GM18870 (cell line): ENCODE results near the gene SLC35D3.
"Not testable (repeated sequence)": the region's sequence is repeated elsewhere in the genome, so short reads cannot be mapped to it uniquely, and the experiment has no call there.

Source experiments
- ATAC-seq: cut with Tn5 transposase; IDR thresholded peaks from one replicate; pipeline ENCODE4 v1.9.1; 2021; ENCODE audit warnings: moderate library complexity; ENCODE audit not compliant: unreplicated experiment

Gene SLC35D3

GRCh38 chr6:136921936-136922684, at the start of gene SLC35D3:
TSS of gene SLC35D3 (plus strand) at chr6:136922301. CDS start at chr6:136922429, 128 bp downstream.
- ATAC-seq = no peak

GRCh38 chr6:136873748-136874147, 48.4 kb upstream of the SLC35D3 start:
- ATAC-seq = no peak

- not testable (repeated sequence) for ATAC-seq
Measured at GRCh38 chr6:136876469-136876868, 45.6 kb upstream of the SLC35D3 start.

GRCh38 chr6:136880748-136881460, 41.2 kb upstream of the SLC35D3 start:
- ATAC-seq = no peak

GRCh38 chr6:136886091-136886490, 36.0 kb upstream of the SLC35D3 start:
- ATAC-seq = no peak

- no peak for ATAC-seq
Measured at GRCh38 chr6:136887953-136888352, 34.1 kb upstream of the SLC35D3 start.

GRCh38 chr6:136889271-136890193, 32.6 kb upstream of the SLC35D3 start:
- no peak for ATAC-seq

GRCh38 chr6:136890194-136890839, 31.8 kb upstream of the SLC35D3 start:
- ATAC-seq = no peak

- ATAC-seq = no peak
Measured at GRCh38 chr6:136890986-136891385, 31.1 kb upstream of the SLC35D3 start.

- ATAC-seq = no peak
Measured at GRCh38 chr6:136893187-136893586, 28.9 kb upstream of the SLC35D3 start.

GRCh38 chr6:136895901-136896300, 26.2 kb upstream of the SLC35D3 start:
- ATAC-seq = no peak

GRCh38 chr6:136897071-136897470, 25.0 kb upstream of the SLC35D3 start:
- ATAC-seq = no peak

GRCh38 chr6:136901212-136901784, 20.8 kb upstream of the SLC35D3 start:
- no peak for ATAC-seq

- not testable (repeated sequence) for ATAC-seq
Measured at GRCh38 chr6:136904477-136904876, 17.6 kb upstream of the SLC35D3 start.

- no peak for ATAC-seq
Measured at GRCh38 chr6:136914947-136915346, 7.2 kb upstream of the SLC35D3 start.

GRCh38 chr6:136918706-136919105, 3.4 kb upstream of the SLC35D3 start:
- ATAC-seq = no peak

- ATAC-seq = no peak
Measured at GRCh38 chr6:136920216-136920615, 1.9 kb upstream of the SLC35D3 start.

GRCh38 chr6:136920671-136921380, 1.3 kb upstream of the SLC35D3 start:
- ATAC-seq = no peak

- ATAC-seq = no peak
Measured at GRCh38 chr6:136921381-136921935, 643 bp upstream of the SLC35D3 start.

- no peak for ATAC-seq
Measured at GRCh38 chr6:136922685-136923006, 545 bp downstream of the SLC35D3 start.
